K562 (cell line): ENCODE results near the gene LINGO3. TPM values are rescaled to one million over a fixed set of nuclear protein-coding genes. Genes with fewer than 3 reads are reported as not detected.
A peak's percentile ranks its signal among the peaks of the same experiment; 100 is the strongest.

ENCODE experiments used
- CBX3 ChIP-seq, 2 experiments: IDR thresholded peaks; 1 replicate in 1 of 2; 2 replicates in 1 of 2; pipeline ENCODE4 v1.6.1; 2012; ENCODE audit warnings: inconsistent platforms in 2 of 2, low read length in 2 of 2, borderline replicate concordance in 1 of 2, control low read depth in 1 of 2
- CXXC5 ChIP-seq: fragments of 250-450 bp; sonication (Bioruptor Pico); IDR thresholded peaks from 2 replicates; pipeline ENCODE4 v1.8.0; 2022; ENCODE audit warnings: inconsistent platforms, mild to moderate bottlenecking, moderate library complexity
- HNRNPUL1 ChIP-seq: fragments of 200-400 bp; formaldehyde crosslinking; IDR thresholded peaks from 2 replicates; pipeline ENCODE4 v1.6.1; 2017; ENCODE audit warnings: low read length
- KDM4B ChIP-seq, 2 experiments: fragments of 450-650 bp in 1 of 2; sonication (generic) in 1 of 2; IDR thresholded peaks; 2 replicates each; pipeline ENCODE4 v1.6.1; 2016 to 2017; ENCODE audit warnings: borderline replicate concordance in 2 of 2, antibody characterized with exemption in 1 of 2, low read depth in 1 of 2, mild to moderate bottlenecking in 1 of 2
- L3MBTL2 ChIP-seq: fragments of 450-650 bp; IDR thresholded peaks from 2 replicates; pipeline ENCODE4 v1.6.1; 2016; ENCODE audit warnings: mild to moderate bottlenecking, moderate library complexity
- MEF2D ChIP-seq: conservative IDR thresholded peaks from 2 replicates; pipeline ENCODE4 v1.6.1; 2016; ENCODE audit warnings: low read depth, missing genetic modification characterization, missing compliant biosample characterization
- SIN3A ChIP-seq, 2 experiments: fragments of 150-350 bp in 1 of 2; IDR thresholded peaks; 2 replicates each; pipeline ENCODE4 v1.6.1; 2011 to 2016; ENCODE audit warnings: borderline replicate concordance in 2 of 2, low read depth in 2 of 2, low read length in 2 of 2, mild to moderate bottlenecking in 2 of 2, moderate library complexity in 2 of 2; ENCODE audit not compliant: control insufficient read depth in 1 of 2
- ZFP91 ChIP-seq: sonication (generic); formaldehyde crosslinking; IDR thresholded peaks from 2 replicates; pipeline ENCODE4 v1.8.0; 2022; ENCODE audit warnings: mild to moderate bottlenecking, missing genetic modification reagents
- ZNF407 ChIP-seq: fragments of 450-650 bp; IDR thresholded peaks from 2 replicates; pipeline ENCODE4 v1.6.1; 2016; ENCODE audit warnings: low read depth
- ZNF592 ChIP-seq: fragments of 450-650 bp; IDR thresholded peaks from 2 replicates; pipeline ENCODE4 v1.6.1; 2017; ENCODE audit warnings: antibody characterized with exemption, mild to moderate bottlenecking
- ZNF717 ChIP-seq: fragments of 250-450 bp; sonication (Bioruptor Pico); IDR thresholded peaks from 2 replicates; pipeline ENCODE4 v1.5.0; 2021
- ZSCAN29 ChIP-seq: fragments of 450-650 bp; IDR thresholded peaks from 2 replicates; pipeline ENCODE4 v1.6.1; 2017
- polyA plus RNA-seq, 8 experiments: library from polyadenylated mRNA; depleted of rRNA in 4 of 8; stranded (reverse) in 5 of 8; unstranded in 3 of 8; fragments of >200 nt; fragmentation: Nextera tagmentation in 2 of 8; fragmentation: Illumina TruSeq in 1 of 8; extraction: Ambion mirVana in 2 of 8; extraction: Trizol in 1 of 8; gene quantifications; 2 replicates each; pipeline versions ENCODE4 v1.2.1 to v1.2.3, GENCODE V29; 2011 to 2014; ENCODE audit warnings: inconsistent platforms in 1 of 8, missing spikeins in 1 of 8
- total RNA-seq, 7 experiments: library from RNA; depleted of rRNA in 6 of 7; stranded (reverse); fragments of >200 nt in 6 of 7; fragmentation: Illumina TruSeq in 2 of 7; extraction: Trizol in 2 of 7; gene quantifications; 2 replicates each; pipeline versions ENCODE4 v1.2.1 to v1.2.3, GENCODE V29; 2011 to 2021; ENCODE audit warnings: low replicate concordance in 1 of 7

Gene LINGO3
- total and polyA plus RNA-seq, 9 of the 15 experiments (the other 6 are each of a cell fraction or from before 2014, with no cell fraction given): 0.03 to 0.05 (median 0.03) TPM; not detected in 6

GRCh38 chr19:2341244-2341751, 33.3 kb upstream of the LINGO3 start (continued):
- TF ChIP-seq ZNF407: no peak
- no peak for TF ChIP-seq SIN3A (IDR thresholded peaks at IDR 0.05; ENCODE audit: borderline replicate concordance in 2 of 2, control insufficient read depth in 1 of 2, low read depth in 2 of 2, low read length in 2 of 2)
- no peak for TF ChIP-seq ZNF592
- TF ChIP-seq ZSCAN29: no peak
- no peak for TF ChIP-seq ZNF717 (CRISPR knock-in tag)
- TF ChIP-seq KDM4B (IDR thresholded peaks at IDR 0.05; ENCODE audit: borderline replicate concordance in 2 of 2, low read depth in 1 of 2): 0 out of 4 replicates have a peak, but pooled peaks of 1 of the 2 experiments have one; percentile 39
- peak; percentile 31; the same call in 1 of the 2 replicates for TF ChIP-seq L3MBTL2
- TF ChIP-seq CXXC5: peak; percentile 45; the same call in 1 of the 2 replicates
- TF ChIP-seq HNRNPUL1: no peak
- TF ChIP-seq MEF2D: no peak
- no peak for TF ChIP-seq ZFP91 (CRISPR knock-in tag)
- TF ChIP-seq CBX3 (IDR thresholded peaks at IDR 0.05; ENCODE audit: borderline replicate concordance in 1 of 2, low read length in 2 of 2): no peak
